ENCODE results near the gene RALGPS1. TPM values are rescaled to one million over a fixed set of nuclear protein-coding genes. Genes with fewer than 3 reads are reported as not detected.

RALGPS1 gene
- total RNA-seq, 4 donors from 2014 or later = 27.3 to 42.1 (median 39.1) TPM

DNA sequence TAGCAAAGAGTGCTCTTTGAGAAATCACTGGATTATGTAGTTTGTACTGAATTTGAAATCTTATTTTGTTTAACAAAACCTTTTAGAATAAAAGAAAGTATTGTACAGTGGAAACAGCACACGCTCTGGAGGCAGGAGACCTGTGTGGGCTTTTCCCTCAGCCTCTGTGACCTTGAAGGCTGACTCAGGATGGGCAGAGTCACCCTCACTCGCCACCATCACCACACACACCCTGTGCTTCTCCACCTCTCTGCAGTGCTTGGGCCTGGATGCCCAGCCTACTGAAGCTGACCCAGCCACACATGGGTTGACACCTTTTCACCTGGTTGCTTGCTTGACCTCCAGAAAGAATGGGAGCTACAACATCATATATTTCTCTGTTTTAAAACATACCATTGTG is 188.2 kb downstream of the RALGPS1 start:
- intact Hi-C loops (cut with DNase I) = no loop called here
- no peak overlapping the region for H3K4me3 ChIP-seq (replicated peaks in 1 of 3)
- H3K9me3 ChIP-seq = no peaks in the 10 kb centered on the region
- H3K36me3 ChIP-seq = peaks cover 0 to 4% of the 10 kb centered on the region in 2 donors
- 93 to 94% methylated on average over 2 of the region's 2 CpGs for WGBS, 2 donors
- no peaks in the 10 kb centered on the region for H3K4me1 ChIP-seq
- no peak overlapping the region for H3K27ac ChIP-seq
- H3K27me3 ChIP-seq = no peaks in the 10 kb centered on the region
- TF ChIP-seq POLR2A (IDR thresholded peaks at IDR 0.05) = no peak
- TF ChIP-seq, protein P1, sequence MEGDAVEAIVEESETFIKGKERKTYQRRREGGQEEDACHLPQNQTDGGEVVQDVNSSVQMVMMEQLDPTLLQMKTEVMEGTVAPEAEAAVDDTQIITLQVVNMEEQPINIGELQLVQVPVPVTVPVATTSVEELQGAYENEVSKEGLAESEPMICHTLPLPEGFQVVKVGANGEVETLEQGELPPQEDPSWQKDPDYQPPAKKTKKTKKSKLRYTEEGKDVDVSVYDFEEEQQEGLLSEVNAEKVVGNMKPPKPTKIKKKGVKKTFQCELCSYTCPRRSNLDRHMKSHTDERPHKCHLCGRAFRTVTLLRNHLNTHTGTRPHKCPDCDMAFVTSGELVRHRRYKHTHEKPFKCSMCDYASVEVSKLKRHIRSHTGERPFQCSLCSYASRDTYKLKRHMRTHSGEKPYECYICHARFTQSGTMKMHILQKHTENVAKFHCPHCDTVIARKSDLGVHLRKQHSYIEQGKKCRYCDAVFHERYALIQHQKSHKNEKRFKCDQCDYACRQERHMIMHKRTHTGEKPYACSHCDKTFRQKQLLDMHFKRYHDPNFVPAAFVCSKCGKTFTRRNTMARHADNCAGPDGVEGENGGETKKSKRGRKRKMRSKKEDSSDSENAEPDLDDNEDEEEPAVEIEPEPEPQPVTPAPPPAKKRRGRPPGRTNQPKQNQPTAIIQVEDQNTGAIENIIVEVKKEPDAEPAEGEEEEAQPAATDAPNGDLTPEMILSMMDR (IDR thresholded peaks at IDR 0.05) = no peak
- no peak for DNase-seq

DNA sequence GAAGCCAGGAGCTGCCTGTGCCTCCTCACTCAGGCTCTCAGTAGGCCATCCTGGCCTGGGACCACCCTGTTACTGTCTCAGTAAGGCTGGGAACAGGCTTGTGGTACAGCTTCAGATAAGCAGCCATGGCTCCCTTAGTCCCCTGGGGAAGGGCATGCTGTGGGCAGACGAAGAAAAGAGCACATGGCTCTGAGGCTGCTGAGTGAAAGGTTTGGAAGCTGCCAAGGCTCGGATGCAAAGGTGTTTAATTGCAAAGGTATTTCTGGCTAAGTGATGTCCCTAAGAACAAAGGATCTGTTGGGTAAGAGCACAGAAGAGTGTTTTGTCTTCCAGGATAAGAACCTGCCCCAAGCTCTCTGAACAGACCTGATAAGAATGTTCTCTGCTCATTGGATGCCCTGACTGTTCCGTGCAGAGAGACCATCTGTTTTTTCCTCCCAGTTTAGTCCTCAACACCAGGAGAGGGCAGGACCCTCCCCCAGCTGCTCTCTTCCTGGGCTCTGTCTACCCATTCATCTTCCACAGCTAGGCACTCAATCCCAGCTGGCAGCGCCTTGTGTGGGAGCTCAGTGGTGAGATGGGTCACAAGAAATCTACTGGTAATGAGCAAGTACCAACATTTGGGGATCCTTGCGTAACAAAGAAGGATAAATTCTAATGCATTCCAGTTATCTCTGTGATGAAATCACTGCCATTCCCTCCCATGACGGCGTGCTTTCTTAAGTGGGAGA is 190.2 kb downstream of the RALGPS1 start:
- no peaks in the 10 kb centered on the region for H3K27me3 ChIP-seq
- no peak for TF ChIP-seq POLR2A (IDR thresholded peaks at IDR 0.05)
- TF ChIP-seq, protein P1 (IDR thresholded peaks at IDR 0.05) = no peak
- H3K9me3 ChIP-seq = no peaks in the 10 kb centered on the region
- H3K27ac ChIP-seq = no peak overlapping the region
- no peaks in the 10 kb centered on the region for H3K4me1 ChIP-seq
- peaks cover 0 to 4% of the 10 kb centered on the region in 2 donors for H3K36me3 ChIP-seq
- no peak overlapping the region for H3K4me3 ChIP-seq (replicated peaks in 1 of 3)
- WGBS, 2 donors = 95 to 98% methylated on average over 7 of the region's 7 CpGs
- intact Hi-C loops (cut with DNase I) = no loop called here
- no peak for DNase-seq

DNA sequence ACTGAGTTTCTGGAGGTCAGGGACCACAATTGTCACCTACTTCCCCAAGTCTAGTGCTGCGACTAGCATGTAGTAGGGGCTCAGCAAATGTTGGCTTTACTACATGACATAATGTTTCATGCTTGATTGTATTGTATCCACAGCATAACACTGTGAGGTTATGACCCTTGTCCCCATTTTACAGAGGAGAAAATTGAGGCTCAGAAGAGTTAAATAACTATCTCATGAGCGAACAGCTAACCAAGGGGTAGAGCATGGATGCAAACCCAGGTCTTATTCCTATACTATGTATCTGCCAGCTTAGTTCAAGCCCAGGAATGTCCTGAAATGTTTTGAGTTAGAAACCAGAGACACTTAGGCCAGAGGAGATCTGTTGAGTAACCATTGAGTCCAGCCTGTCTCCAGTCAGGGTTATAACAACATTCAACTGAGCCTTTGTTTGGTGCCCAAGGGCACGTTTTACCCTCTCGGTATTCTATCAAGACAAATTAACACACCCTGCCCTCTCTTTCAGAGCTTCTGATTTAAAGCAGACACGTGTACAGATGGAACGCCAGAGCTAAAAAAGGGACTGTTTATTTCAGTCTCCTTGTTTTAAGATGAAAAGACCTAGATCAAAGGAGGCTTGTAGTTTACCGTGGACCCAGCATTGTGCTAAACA is 191.4 kb downstream of the RALGPS1 start:
- Histone ChIP-seq H3K9me3 (no peaks in the 10 kb centered on the region), H3K27me3 (no peaks in the 10 kb centered on the region), H3K4me3 (replicated peaks in 1 of 3) (no peak overlapping the region), H3K27ac (no peak overlapping the region), H3K36me3 (peaks cover 0 to 4% of the 10 kb centered on the region in 2 donors), H3K4me1 (no peaks in the 10 kb centered on the region)
- 92 to 93% methylated on average over 7 of the region's 7 CpGs for WGBS, 2 donors
- intact Hi-C loops (cut with DNase I) = no loop called here
- DNase-seq = no peak
- TF ChIP-seq, protein P1 (IDR thresholded peaks at IDR 0.05) = no peak
- no peak for TF ChIP-seq POLR2A (IDR thresholded peaks at IDR 0.05)

DNA sequence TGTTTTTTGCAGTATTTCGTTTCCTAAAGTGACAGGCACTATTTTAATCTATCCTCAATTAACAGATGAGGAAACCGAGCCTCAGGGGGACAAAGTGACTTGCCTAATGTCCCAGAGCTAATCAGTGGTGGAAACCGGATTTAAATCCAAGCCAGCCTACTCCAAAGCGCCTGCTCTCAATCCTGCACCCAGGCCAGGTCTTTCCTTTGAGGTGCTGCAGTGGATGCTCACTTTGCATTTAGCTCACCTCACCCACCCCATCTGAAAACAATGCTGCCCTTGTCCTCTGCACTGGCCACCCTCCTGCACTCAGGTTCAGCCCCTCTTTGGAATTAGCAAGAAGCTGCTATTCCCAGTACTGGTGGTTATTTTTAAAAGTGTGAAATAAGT is 191.9 kb downstream of the RALGPS1 start:
- DNase-seq = no peak
- Histone ChIP-seq H3K9me3 (no peaks in the 10 kb centered on the region), H3K4me3 (replicated peaks in 1 of 3) (no peak overlapping the region), H3K27ac (no peak overlapping the region), H3K27me3 (no peaks in the 10 kb centered on the region), H3K36me3 (peaks cover 0 to 4% of the 10 kb centered on the region in 2 donors), H3K4me1 (no peaks in the 10 kb centered on the region)
- WGBS, 2 donors = 95 to 97% methylated on average over 4 of the region's 4 CpGs
- TF ChIP-seq POLR2A (IDR thresholded peaks at IDR 0.05) = no peak
- TF ChIP-seq, protein P1 (IDR thresholded peaks at IDR 0.05) = no peak
- intact Hi-C loops (cut with DNase I) = no loop called here
